Thyroid gland (tissue), 4 donors: Measurements from ENCODE around the gene CRELD1. TPM values are rescaled to one million over a fixed set of nuclear protein-coding genes. Genes with fewer than 3 reads are reported as not detected.

ENCODE experiments used
- DNase-seq, 2 donors: peaks; one replicate each; pipeline ENCODE4 v3.0.0-alpha.2; 2019
- H3K27ac ChIP-seq, 3 donors: fragments of 200-600 bp; sonication (generic); 1 replicate in 2 of 3; 2 replicates in 1 of 3; pipeline ENCODE4 v1.5.1; 2016 to 2019; ENCODE audit warnings: mild to moderate bottlenecking in 1 of 3, moderate library complexity in 1 of 3
- H3K27me3 ChIP-seq: fragments of 200-600 bp; sonication (generic); one replicate; pipeline ENCODE4 v1.5.1; 2019
- H3K36me3 ChIP-seq, 2 donors: fragments of 200-600 bp; sonication (generic); one replicate each; pipeline ENCODE4 v1.5.1; 2016 to 2019
- H3K4me1 ChIP-seq, 2 donors: fragments of 200-600 bp; sonication (generic); one replicate each; pipeline ENCODE4 v1.5.1; 2017 to 2019
- H3K4me3 ChIP-seq, 3 donors: fragments of 200-600 bp; sonication (generic); replicated peaks in 1 of 3; 1 replicate in 2 of 3; 2 replicates in 1 of 3; pipeline ENCODE4 v1.5.1; 2016; ENCODE audit warnings: mild to moderate bottlenecking in 1 of 3
- H3K9me3 ChIP-seq: fragments of 200-600 bp; sonication (generic); one replicate; pipeline ENCODE4 v1.5.1; 2017
- POLR2A ChIP-seq, 2 donors: fragments of 450-650 bp; IDR thresholded peaks; one replicate each; pipeline ENCODE4 v1.6.1; 2017; ENCODE audit warnings: antibody characterized with exemption in 2 of 2, mild to moderate bottlenecking in 2 of 2, moderate library complexity in 1 of 2
- WGBS, 2 donors: methylation state at CpG; one replicate each; pipeline ENCODE4 v1.1.5; 2017; 5-methylcytosine and 5-hydroxymethylcytosine counted together
- intact Hi-C: fragments of 100-400 bp; cut with DNase I; formaldehyde crosslinking; loops from one replicate; pipeline ENCODE4 v1.15.1; 2023
- total RNA-seq, 4 donors: library from RNA; depleted of rRNA; stranded (reverse); fragments of >200 nt; gene quantifications; one replicate each; pipeline ENCODE4 v1.2.3, GENCODE V29; 2016
- TF ChIP-seq, protein P1 (sequence below), 6 experiments: fragments of 200-600 bp in 3 of 6; fragments of 450-650 bp in 3 of 6; sonication (generic) in 3 of 6; IDR thresholded peaks; one replicate each; pipeline ENCODE4 v1.5.1; 2016 to 2019; ENCODE audit warnings: antibody characterized with exemption in 6 of 6, mild to moderate bottlenecking in 2 of 6, inconsistent platforms in 1 of 6, moderate library complexity in 1 of 6

CRELD1 gene
- total RNA-seq, 4 donors from 2014 or later = 57.3 to 192 (median 96.7) TPM

GRCh38 chr3:9914559-9915253, 18.9 kb upstream of the CRELD1 start:
- TF ChIP-seq POLR2A (IDR thresholded peaks at IDR 0.05) = no peak
- TF ChIP-seq, protein P1, sequence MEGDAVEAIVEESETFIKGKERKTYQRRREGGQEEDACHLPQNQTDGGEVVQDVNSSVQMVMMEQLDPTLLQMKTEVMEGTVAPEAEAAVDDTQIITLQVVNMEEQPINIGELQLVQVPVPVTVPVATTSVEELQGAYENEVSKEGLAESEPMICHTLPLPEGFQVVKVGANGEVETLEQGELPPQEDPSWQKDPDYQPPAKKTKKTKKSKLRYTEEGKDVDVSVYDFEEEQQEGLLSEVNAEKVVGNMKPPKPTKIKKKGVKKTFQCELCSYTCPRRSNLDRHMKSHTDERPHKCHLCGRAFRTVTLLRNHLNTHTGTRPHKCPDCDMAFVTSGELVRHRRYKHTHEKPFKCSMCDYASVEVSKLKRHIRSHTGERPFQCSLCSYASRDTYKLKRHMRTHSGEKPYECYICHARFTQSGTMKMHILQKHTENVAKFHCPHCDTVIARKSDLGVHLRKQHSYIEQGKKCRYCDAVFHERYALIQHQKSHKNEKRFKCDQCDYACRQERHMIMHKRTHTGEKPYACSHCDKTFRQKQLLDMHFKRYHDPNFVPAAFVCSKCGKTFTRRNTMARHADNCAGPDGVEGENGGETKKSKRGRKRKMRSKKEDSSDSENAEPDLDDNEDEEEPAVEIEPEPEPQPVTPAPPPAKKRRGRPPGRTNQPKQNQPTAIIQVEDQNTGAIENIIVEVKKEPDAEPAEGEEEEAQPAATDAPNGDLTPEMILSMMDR (IDR thresholded peaks at IDR 0.05) = no peak
- Histone ChIP-seq H3K27me3 (no peaks in the 10 kb centered on the region), H3K4me1 (peaks cover 29 to 33% of the 10 kb centered on the region in 2 donors), H3K36me3 (no peaks in the 10 kb centered on the region), H3K9me3 (no peaks in the 10 kb centered on the region), H3K27ac (peak overlapping the region in 2 of 3 donors; percentile 71 to 74), H3K4me3 (peak overlapping the region in 1 of 3 donors; percentile 46)
- WGBS, 2 donors = 47 to 94% methylated on average over 5 to 8 of the region's 15 CpGs
- intact Hi-C loops = no loop called here
- DNase-seq = no peak

- intact Hi-C loops = no loop called here
- Histone ChIP-seq H3K36me3 (no peaks in the 10 kb centered on the region), H3K4me3 (peak overlapping the region; percentile 10 to 46 (median 25)), H3K27ac (peak overlapping the region; percentile 15 to 74 (median 71)), H3K4me1 (peaks cover 29 to 33% of the 10 kb centered on the region in 2 donors), H3K9me3 (no peaks in the 10 kb centered on the region), H3K27me3 (no peaks in the 10 kb centered on the region)
- WGBS, 2 donors = 2 to 20% methylated on average over 1 to 25 of the region's 99 CpGs
- TF ChIP-seq, protein P1 (IDR thresholded peaks at IDR 0.05) = peak in 3 of 6 experiments; percentile 14 to 44 (median 20)
- peak in 1 of 2 donors; percentile 39 for TF ChIP-seq POLR2A (IDR thresholded peaks at IDR 0.05)
- peak; percentile 64 to 71 for DNase-seq
Observed at GRCh38 chr3:9915254-9916141, 18.1 kb upstream of the CRELD1 start.

- Histone ChIP-seq H3K4me3 (peak overlapping the region in 2 of 3 donors; percentile 26 to 46), H3K36me3 (no peaks in the 10 kb centered on the region), H3K9me3 (no peaks in the 10 kb centered on the region), H3K27me3 (no peaks in the 10 kb centered on the region), H3K27ac (peak overlapping the region; percentile 69 to 74 (median 71)), H3K4me1 (peaks cover 29 to 33% of the 10 kb centered on the region in 2 donors)
- TF ChIP-seq POLR2A (IDR thresholded peaks at IDR 0.05) = no peak
- TF ChIP-seq, protein P1 (IDR thresholded peaks at IDR 0.05) = no peak
- DNase-seq = peak in 1 of 2 donors; percentile 22
- intact Hi-C loops = no loop called here
- WGBS, 2 donors = 45 to 59% methylated on average over 5 to 7 of the region's 7 CpGs
Observed at GRCh38 chr3:9916346-9916733, 17.3 kb upstream of the CRELD1 start.

DNA sequence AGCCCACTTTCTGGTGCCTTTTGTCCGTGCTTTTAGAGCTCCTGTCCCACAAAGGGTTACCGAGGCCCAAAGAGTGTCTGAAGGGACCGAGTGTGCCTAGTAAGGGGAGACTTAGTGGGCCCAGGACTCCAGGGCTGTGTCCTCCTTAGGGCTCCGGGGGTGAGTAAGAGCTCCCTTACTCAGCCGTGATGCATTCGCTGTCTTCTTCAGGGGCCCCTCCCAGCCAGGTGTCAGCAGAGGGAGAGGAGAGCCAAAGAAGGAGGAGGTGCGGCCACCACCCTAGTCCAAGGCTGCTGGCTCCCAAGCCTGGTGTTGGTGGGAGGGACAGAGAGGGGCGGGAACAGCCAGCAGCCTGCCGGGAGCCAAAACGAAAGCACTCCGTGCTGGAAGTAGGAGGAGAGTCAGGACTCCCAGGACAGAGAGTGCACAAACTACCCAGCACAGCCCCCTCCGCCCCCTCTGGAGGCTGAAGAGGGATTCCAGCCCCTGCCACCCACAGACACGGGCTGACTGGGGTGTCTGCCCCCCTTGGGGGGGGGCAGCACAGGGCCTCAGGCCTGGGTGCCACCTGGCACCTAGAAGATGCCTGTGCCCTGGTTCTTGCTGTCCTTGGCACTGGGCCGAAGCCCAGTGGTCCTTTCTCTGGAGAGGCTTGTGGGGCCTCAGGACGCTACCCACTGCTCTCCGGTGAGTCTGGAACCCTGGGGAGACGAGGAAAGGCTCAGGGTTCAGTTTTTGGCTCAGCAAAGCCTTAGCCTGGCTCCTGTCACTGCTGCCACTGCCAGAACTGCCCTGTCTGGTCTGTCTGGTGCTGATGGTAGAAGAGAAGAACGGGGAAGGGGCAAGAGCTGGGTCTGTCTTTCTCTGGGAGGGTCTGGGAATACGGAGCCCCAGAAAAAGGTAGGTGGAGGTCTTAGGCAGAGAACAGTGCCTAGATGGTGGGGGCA, 16.6 kb upstream of the CRELD1 start, which contains the start of gene IL17RC:
TSS of gene IL17RC (plus strand) at position 365 of the 947 bp plus-strand sequence. CDS start at position 583, 218 bp downstream.
- Histone ChIP-seq H3K9me3 (no peaks in the 10 kb centered on the region), H3K27ac (peak within 1 kb of the TSS; percentile 69 to 74 (median 71)), H3K4me3 (peak within 1 kb of the TSS; percentile 25 to 46 (median 34)), H3K4me1 (peaks cover 29 to 33% of the 10 kb centered on the region in 2 donors), H3K36me3 (no peaks in the 10 kb centered on the region), H3K27me3 (no peaks in the 10 kb centered on the region)
- WGBS, 2 donors = 4 to 9% methylated on average over 12 to 14 of the region's 19 CpGs
- DNase-seq = peak; percentile 92
- intact Hi-C loops = no loop called here
- peak in 1 of 2 donors; percentile 82 for TF ChIP-seq POLR2A (IDR thresholded peaks at IDR 0.05)
- TF ChIP-seq, protein P1 (IDR thresholded peaks at IDR 0.05) = no peak
